ENCODE data around the gene ITGA8.

ITGA8 gene

GRCh38 chr10:15658069-15658702 lies 61.5 kb downstream of the ITGA8 start:
- no peaks in the 10 kb centered on the region for H3K36me3 ChIP-seq (ENCODE audit: control insufficient read depth, insufficient read depth, low read length)
- TF ChIP-seq, protein P1, sequence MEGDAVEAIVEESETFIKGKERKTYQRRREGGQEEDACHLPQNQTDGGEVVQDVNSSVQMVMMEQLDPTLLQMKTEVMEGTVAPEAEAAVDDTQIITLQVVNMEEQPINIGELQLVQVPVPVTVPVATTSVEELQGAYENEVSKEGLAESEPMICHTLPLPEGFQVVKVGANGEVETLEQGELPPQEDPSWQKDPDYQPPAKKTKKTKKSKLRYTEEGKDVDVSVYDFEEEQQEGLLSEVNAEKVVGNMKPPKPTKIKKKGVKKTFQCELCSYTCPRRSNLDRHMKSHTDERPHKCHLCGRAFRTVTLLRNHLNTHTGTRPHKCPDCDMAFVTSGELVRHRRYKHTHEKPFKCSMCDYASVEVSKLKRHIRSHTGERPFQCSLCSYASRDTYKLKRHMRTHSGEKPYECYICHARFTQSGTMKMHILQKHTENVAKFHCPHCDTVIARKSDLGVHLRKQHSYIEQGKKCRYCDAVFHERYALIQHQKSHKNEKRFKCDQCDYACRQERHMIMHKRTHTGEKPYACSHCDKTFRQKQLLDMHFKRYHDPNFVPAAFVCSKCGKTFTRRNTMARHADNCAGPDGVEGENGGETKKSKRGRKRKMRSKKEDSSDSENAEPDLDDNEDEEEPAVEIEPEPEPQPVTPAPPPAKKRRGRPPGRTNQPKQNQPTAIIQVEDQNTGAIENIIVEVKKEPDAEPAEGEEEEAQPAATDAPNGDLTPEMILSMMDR (IDR thresholded peaks at IDR 0.05; ENCODE audit: insufficient read depth, low read length, poor library complexity, severe bottlenecking), result no peak
- no peaks in the 10 kb centered on the region for H3K27me3 ChIP-seq (replicated peaks; ENCODE audit: control insufficient read depth, insufficient read depth, low read length)
- no peak for DNase-seq (ENCODE audit: extremely low read depth, insufficient read length)
- no peak overlapping the region for H3K4me3 ChIP-seq (replicated peaks; ENCODE audit: low read depth, low read length)

- Histone ChIP-seq H3K4me3 (replicated peaks; ENCODE audit: low read depth, low read length) (no peak overlapping the region), H3K27me3 (replicated peaks; ENCODE audit: control insufficient read depth, insufficient read depth, low read length) (no peaks in the 10 kb centered on the region; the same call in 1 of the 2 replicates), H3K36me3 (ENCODE audit: control insufficient read depth, insufficient read depth, low read length) (no peaks in the 10 kb centered on the region)
- TF ChIP-seq, protein P1 (IDR thresholded peaks at IDR 0.05; ENCODE audit: insufficient read depth, low read length, poor library complexity, severe bottlenecking), result no peak
- DNase-seq (ENCODE audit: extremely low read depth, insufficient read length), result no peak
Measured at GRCh38 chr10:15652757-15653156, 67.0 kb downstream of the ITGA8 start.

DNA sequence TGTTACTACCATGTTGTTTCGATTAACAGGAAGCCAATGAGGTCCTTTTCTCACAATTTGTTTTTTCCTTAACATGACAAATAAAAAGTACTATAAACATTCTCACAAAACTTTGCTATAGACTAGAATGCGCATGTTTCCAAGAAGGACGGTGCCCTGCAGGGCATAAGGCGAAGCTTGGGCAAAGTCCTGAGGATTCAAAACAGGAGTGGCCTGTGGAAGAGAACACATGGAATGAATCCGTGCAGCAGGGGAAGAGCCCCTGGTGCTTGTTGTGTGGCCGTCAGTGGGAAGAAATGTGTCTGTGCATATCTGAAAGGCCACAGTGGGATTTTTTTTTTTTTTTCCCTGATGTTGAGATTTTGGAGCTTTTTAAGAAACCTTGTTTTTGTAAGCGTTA lies 67.6 kb downstream of the ITGA8 start:
- H3K36me3 ChIP-seq (ENCODE audit: control insufficient read depth, insufficient read depth, low read length), result no peaks in the 10 kb centered on the region
- TF ChIP-seq, protein P1 (IDR thresholded peaks at IDR 0.05; ENCODE audit: insufficient read depth, low read length, poor library complexity, severe bottlenecking), result no peak

DNA sequence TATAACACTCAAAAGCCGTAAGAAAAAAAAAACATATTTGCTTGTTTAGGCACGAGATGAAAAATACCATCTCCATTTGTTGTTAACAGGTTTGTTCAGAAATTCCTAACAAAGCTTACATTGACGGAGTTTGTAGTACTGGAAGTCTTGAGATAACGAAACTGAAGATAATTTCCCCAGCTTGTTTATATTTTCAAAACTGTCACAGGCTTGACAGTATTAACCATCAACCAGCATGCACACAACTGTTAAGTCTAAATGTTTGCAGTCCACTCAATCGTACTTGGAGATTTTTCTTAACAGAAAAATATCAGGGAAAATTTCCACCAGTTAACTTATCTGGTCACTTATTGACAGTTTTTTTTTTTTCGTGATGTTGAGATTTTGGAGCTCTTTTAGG lies 68.5 kb downstream of the ITGA8 start:
- TF ChIP-seq, protein P1 (IDR thresholded peaks at IDR 0.05; ENCODE audit: insufficient read depth, low read length, poor library complexity, severe bottlenecking), result no peak
- no peak for DNase-seq (ENCODE audit: extremely low read depth, insufficient read length)
- Histone ChIP-seq H3K36me3 (ENCODE audit: control insufficient read depth, insufficient read depth, low read length) (no peaks in the 10 kb centered on the region), H3K27me3 (replicated peaks; ENCODE audit: control insufficient read depth, insufficient read depth, low read length) (no peaks in the 10 kb centered on the region; the same call in none of the 2 replicates), H3K4me3 (replicated peaks; ENCODE audit: low read depth, low read length) (no peak overlapping the region)

More for the DNA sequence above, 67.6 kb downstream of the ITGA8 start:
- Histone ChIP-seq H3K27me3 (replicated peaks; ENCODE audit: control insufficient read depth, insufficient read depth, low read length) (no peaks in the 10 kb centered on the region; the same call in 1 of the 2 replicates), H3K4me3 (replicated peaks; ENCODE audit: low read depth, low read length) (no peak overlapping the region)
- DNase-seq (ENCODE audit: extremely low read depth, insufficient read length), result no peak

- no peak for DNase-seq (ENCODE audit: extremely low read depth, insufficient read length)
- Histone ChIP-seq H3K4me3 (replicated peaks; ENCODE audit: low read depth, low read length) (no peak overlapping the region), H3K27me3 (replicated peaks; ENCODE audit: control insufficient read depth, insufficient read depth, low read length) (no peaks in the 10 kb centered on the region; the same call in 1 of the 2 replicates), H3K36me3 (ENCODE audit: control insufficient read depth, insufficient read depth, low read length) (no peaks in the 10 kb centered on the region)
- TF ChIP-seq, protein P1 (IDR thresholded peaks at IDR 0.05; ENCODE audit: insufficient read depth, low read length, poor library complexity, severe bottlenecking), result no peak
Measured at GRCh38 chr10:15642095-15642494, 77.6 kb downstream of the ITGA8 start.

Measured in GM06990 (cell line).